ENCODE data around the gene DLG5. TPM values are rescaled to one million over a fixed set of nuclear protein-coding genes. Genes with fewer than 3 reads are reported as not detected.

Gene DLG5
- polyA plus RNA-seq, 1 of the 3 experiments (the other 2 are of a cell fraction) = 31.3 TPM

DNA sequence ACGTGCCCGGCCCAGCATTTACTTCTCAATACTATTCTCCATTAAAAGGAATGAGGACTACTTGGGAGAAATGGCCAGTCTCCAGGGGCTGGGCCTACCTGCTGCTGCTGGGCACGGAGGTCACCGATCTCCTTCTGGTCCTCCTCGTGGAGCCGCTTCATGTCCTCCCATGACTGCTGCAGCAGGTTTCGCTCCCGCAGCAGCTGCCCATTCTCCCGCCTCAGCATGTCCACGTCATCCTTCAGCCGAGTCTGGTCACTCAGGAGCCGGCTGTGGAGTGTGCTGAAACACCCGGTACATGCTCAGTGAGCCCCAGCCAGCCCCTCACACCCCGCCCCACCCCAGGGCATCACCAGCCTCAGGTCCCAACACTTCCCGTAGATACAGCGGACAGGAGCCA lies 73.3 kb downstream of the DLG5 start:
- Histone ChIP-seq H3K36me3 (replicated peaks in 1 of 2; ENCODE audit: control insufficient read depth in 1 of 2, insufficient read depth in 2 of 2, low read length in 1 of 2) (peaks cover 7 to 24% of the 10 kb centered on the region in 2 experiments), H3F3A (replicated peaks; ENCODE audit: insufficient read depth) (peaks cover 5% of the 10 kb centered on the region), H3K27me3 (ENCODE audit: insufficient read depth) (no peaks in the 10 kb centered on the region), H3K9me2 (no peaks in the 10 kb centered on the region), H2AFZ (ENCODE audit: low read depth) (no peak overlapping the region), H3K4me2 (no peak overlapping the region), H3K27ac (ENCODE audit: low read depth in 2 of 2, low read length in 1 of 2) (no peak overlapping the region), H3K4me3 (ENCODE audit: low read depth in 2 of 2, low read length in 1 of 2) (no peak overlapping the region), H3K4me1 (ENCODE audit: control insufficient read depth in 1 of 2, insufficient read depth in 2 of 2, low read depth in 1 of 2, low read length in 1 of 2) (peaks cover 0 to 11% of the 10 kb centered on the region in 2 experiments; a peak in 1 of 4 replicates), H3K9ac (no peak overlapping the region), H3K9me3 (no peaks in the 10 kb centered on the region), H3K79me2 (ENCODE audit: insufficient read depth) (peaks cover 14% of the 10 kb centered on the region; the same call in 1 of the 2 replicates), H4K20me1 (ENCODE audit: insufficient read depth) (no peaks in the 10 kb centered on the region)
- ChIA-PET POLR2A (no interaction called here), CTCF (no interaction called here)
- TF ChIP-seq, protein P1, sequence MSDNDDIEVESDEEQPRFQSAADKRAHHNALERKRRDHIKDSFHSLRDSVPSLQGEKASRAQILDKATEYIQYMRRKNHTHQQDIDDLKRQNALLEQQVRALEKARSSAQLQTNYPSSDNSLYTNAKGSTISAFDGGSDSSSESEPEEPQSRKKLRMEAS (IDR thresholded peaks at IDR 0.05; ENCODE audit: low read depth) = no peak
- no peak for TF ChIP-seq EZH2phosphoT487 (IDR thresholded peaks at IDR 0.05; ENCODE audit: borderline replicate concordance, low read depth)
- no peak for TF ChIP-seq RFX5 (IDR thresholded peaks at IDR 0.05; ENCODE audit: low read length)
- no peak for TF ChIP-seq NFIC (IDR thresholded peaks at IDR 0.05; ENCODE audit: borderline replicate concordance)
- TF ChIP-seq RCOR1 (IDR thresholded peaks at IDR 0.05; ENCODE audit: low read length) = no peak
- TF ChIP-seq SMC3 (IDR thresholded peaks at IDR 0.05; ENCODE audit: low read depth, low read length) = no peak
- TF ChIP-seq YY1 (IDR thresholded peaks at IDR 0.05; ENCODE audit: low read depth) = no peak
- TF ChIP-seq, protein P2, sequence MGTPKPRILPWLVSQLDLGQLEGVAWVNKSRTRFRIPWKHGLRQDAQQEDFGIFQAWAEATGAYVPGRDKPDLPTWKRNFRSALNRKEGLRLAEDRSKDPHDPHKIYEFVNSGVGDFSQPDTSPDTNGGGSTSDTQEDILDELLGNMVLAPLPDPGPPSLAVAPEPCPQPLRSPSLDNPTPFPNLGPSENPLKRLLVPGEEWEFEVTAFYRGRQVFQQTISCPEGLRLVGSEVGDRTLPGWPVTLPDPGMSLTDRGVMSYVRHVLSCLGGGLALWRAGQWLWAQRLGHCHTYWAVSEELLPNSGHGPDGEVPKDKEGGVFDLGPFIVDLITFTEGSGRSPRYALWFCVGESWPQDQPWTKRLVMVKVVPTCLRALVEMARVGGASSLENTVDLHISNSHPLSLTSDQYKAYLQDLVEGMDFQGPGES (IDR thresholded peaks at IDR 0.05; ENCODE audit: low read depth, low read length) = no peak
- 98% methylated on average over 15 of the region's 16 CpGs for WGBS (ENCODE audit: low lambda C conversion rate)
- DNase-seq = no peak

DNA sequence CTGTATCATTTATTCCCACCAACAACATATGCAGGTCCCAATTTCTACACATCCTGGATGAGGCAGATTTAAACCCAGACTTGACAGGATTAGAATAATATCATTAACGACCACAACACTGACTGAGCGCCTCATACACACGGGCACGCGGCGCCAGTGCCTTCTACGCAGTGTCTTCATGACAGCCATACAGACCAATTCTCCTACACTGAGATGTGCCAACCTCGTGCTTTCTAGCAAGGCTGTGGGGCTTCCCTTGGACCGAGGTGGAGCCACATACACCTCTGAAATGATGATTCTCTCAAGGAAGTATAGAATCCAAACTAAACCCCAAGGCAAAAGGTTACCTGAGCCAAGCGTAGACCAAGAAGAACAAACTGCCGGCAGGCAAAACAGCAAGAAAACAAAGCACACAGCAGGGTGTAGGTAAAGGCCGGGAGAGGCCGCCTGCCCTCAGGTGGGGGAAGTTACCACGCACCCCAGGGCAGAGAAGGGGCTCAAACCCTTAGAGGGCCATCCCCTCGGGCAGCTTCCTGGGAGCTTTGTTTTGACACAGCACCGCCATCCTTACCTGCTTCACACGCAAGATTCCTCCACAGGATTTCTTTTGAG lies 75.8 kb downstream of the DLG5 start:
- H2AFZ ChIP-seq (ENCODE audit: low read depth) = no peak overlapping the region
- ChIA-PET POLR2A (no interaction called here), CTCF (no interaction called here)
- peaks cover 11% of the 10 kb centered on the region; the same call in 1 of the 2 replicates for H3K79me2 ChIP-seq (ENCODE audit: insufficient read depth)
- H4K20me1 ChIP-seq (ENCODE audit: insufficient read depth) = no peaks in the 10 kb centered on the region
- no peaks in the 10 kb centered on the region for H3K9me2 ChIP-seq
- H3K27me3 ChIP-seq (ENCODE audit: insufficient read depth) = no peaks in the 10 kb centered on the region
- no peak overlapping the region for H3K27ac ChIP-seq (ENCODE audit: low read depth in 2 of 2, low read length in 1 of 2)
- H3K4me2 ChIP-seq = no peak overlapping the region
- H3K36me3 ChIP-seq (replicated peaks in 1 of 2; ENCODE audit: control insufficient read depth in 1 of 2, insufficient read depth in 2 of 2, low read length in 1 of 2) = peaks cover 6 to 24% of the 10 kb centered on the region in 2 experiments
- TF ChIP-seq, protein P3, sequence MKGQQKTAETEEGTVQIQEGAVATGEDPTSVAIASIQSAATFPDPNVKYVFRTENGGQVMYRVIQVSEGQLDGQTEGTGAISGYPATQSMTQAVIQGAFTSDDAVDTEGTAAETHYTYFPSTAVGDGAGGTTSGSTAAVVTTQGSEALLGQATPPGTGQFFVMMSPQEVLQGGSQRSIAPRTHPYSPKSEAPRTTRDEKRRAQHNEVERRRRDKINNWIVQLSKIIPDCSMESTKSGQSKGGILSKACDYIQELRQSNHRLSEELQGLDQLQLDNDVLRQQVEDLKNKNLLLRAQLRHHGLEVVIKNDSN (IDR thresholded peaks at IDR 0.05; ENCODE audit: borderline replicate concordance, low read depth) = no peak
- no peak for TF ChIP-seq RCOR1 (IDR thresholded peaks at IDR 0.05; ENCODE audit: low read length)
- no peak for TF ChIP-seq EP300 (IDR thresholded peaks at IDR 0.05; ENCODE audit: borderline replicate concordance in 1 of 2, low read depth in 1 of 2, low read length in 1 of 2)
- no peak for TF ChIP-seq FOSL2 (IDR thresholded peaks at IDR 0.05; ENCODE audit: borderline replicate concordance, low read depth)
- no peak for TF ChIP-seq GATA2 (CRISPR knock-in tag; IDR thresholded peaks at IDR 0.05)
- no peak for TF ChIP-seq FOXJ3 (CRISPR knock-in tag; IDR thresholded peaks at IDR 0.05)
- TF ChIP-seq MEF2A (IDR thresholded peaks at IDR 0.05; ENCODE audit: borderline replicate concordance, low read depth) = no peak
- TF ChIP-seq TEAD4 (IDR thresholded peaks at IDR 0.05; ENCODE audit: borderline replicate concordance, insufficient read depth) = no peak
- TF ChIP-seq, protein P4, sequence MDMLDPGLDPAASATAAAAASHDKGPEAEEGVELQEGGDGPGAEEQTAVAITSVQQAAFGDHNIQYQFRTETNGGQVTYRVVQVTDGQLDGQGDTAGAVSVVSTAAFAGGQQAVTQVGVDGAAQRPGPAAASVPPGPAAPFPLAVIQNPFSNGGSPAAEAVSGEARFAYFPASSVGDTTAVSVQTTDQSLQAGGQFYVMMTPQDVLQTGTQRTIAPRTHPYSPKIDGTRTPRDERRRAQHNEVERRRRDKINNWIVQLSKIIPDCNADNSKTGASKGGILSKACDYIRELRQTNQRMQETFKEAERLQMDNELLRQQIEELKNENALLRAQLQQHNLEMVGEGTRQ (IDR thresholded peaks at IDR 0.05; ENCODE audit: borderline replicate concordance, low read depth, low read length) = no peak
- no peak for TF ChIP-seq TCF12 (IDR thresholded peaks at IDR 0.05)
- TF ChIP-seq, protein P1 (IDR thresholded peaks at IDR 0.05; ENCODE audit: low read depth) = no peak
- no peak for TF ChIP-seq SIN3A (IDR thresholded peaks at IDR 0.05; ENCODE audit: borderline replicate concordance, low read depth, low read length)
- TF ChIP-seq NRF1 (IDR thresholded peaks at IDR 0.05; ENCODE audit: low read depth, low read length) = no peak
- H3F3A ChIP-seq (replicated peaks; ENCODE audit: insufficient read depth) = peaks cover 13% of the 10 kb centered on the region
- H3K9ac ChIP-seq = no peak overlapping the region
- 96% methylated on average over 17 of the region's 17 CpGs for WGBS (ENCODE audit: low lambda C conversion rate)
- H3K9me3 ChIP-seq = no peaks in the 10 kb centered on the region
- no peak for DNase-seq
- H3K4me1 ChIP-seq (ENCODE audit: control insufficient read depth in 1 of 2, insufficient read depth in 2 of 2, low read depth in 1 of 2, low read length in 1 of 2) = peaks cover 10 to 14% of the 10 kb centered on the region in 2 experiments; a peak in 3 of 4 replicates
- H3K4me3 ChIP-seq (ENCODE audit: low read depth in 2 of 2, low read length in 1 of 2) = no peak overlapping the region
